Measurements from ENCODE around the gene KIF27. TPM values are rescaled to one million over a fixed set of nuclear protein-coding genes. Genes with fewer than 3 reads are reported as not detected.
A peak's percentile ranks its signal among the peaks of the same experiment; 100 is the strongest.
"Not testable (repeated sequence)": the region's sequence is repeated elsewhere in the genome, so short reads cannot be mapped to it uniquely, and the experiment has no call there.

Gene KIF27
- total and polyA plus RNA-seq, 2 donors (not counting 1 experiment from before 2014, with no cell fraction given): 1.00 to 4.8 TPM

DNA sequence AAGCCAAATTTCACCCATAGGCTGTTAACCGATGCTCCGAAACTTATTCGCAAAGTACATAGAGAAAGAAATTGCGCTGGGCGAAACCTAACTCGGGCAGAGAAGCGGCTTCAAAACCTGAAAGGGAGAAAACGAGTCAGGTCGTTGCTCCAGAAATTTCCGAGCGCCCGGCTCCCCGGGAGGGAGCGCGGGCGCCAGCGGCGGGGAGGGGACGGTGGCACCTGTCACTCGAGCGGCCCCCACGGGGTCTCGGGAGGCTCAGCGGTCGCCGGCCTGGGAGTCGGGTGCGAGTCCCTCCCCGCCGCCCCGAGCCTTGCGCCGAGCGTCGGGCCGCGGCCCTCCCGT, 104.2 kb downstream of the KIF27 start:
- not testable (repeated sequence) for H3K4me1 ChIP-seq (ENCODE audit: control insufficient read depth, extremely low read depth, insufficient read depth, low read length); H4K20me1 ChIP-seq (ENCODE audit: control insufficient read depth, extremely low read depth, insufficient read depth, low read length); H3K79me2 ChIP-seq (ENCODE audit: control insufficient read depth, insufficient read depth, low read length); DNase-seq (ENCODE audit: low read depth in 2 of 2); H3K27ac ChIP-seq (ENCODE audit: insufficient read depth, low read length); H3K27me3 ChIP-seq (ENCODE audit: control insufficient read depth, insufficient read depth, low read length); H3K9me3 ChIP-seq (ENCODE audit: control insufficient read depth, insufficient read depth, low read depth, low read length); H3K36me3 ChIP-seq (ENCODE audit: control insufficient read depth, insufficient read depth, low read length)
- peak overlapping the region; percentile 23 for H2AFZ ChIP-seq (ENCODE audit: low read length)
- H3K4me2 ChIP-seq (ENCODE audit: extremely low read depth, insufficient read depth, low read length): peak overlapping the region; percentile 75
- H3K9ac ChIP-seq (ENCODE audit: insufficient read depth, low read length): peak overlapping the region; percentile 50
- peak overlapping the region; percentile 48 to 63 (median 58) for H3K4me3 ChIP-seq (replicated peaks in 1 of 4; ENCODE audit: control extremely low read depth in 1 of 4, insufficient read depth in 1 of 4, low read depth in 3 of 4, low read length in 4 of 4)

DNA sequence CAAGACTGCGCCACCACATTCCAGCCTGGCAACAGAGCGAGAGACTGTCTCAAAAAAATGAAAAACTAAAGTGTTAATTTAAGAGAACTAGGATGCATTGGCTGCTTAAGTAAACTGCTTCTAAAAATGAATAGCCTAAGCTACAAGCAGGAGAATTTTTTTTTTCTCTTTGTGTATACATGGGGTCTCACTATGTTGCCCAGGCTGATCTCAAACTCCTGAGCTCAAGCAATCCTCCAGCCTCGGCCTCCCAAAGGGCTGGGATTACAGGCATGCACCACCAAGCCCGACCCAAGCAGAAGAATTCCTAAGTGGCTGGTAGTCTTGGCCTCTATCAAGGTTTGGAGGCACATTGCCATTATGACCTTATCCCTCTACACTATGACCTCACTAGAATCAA, 106.1 kb downstream of the KIF27 start:
- H3K4me3 ChIP-seq (replicated peaks in 1 of 4; ENCODE audit: control extremely low read depth in 1 of 4, insufficient read depth in 1 of 4, low read depth in 3 of 4, low read length in 4 of 4); H3K79me2 ChIP-seq (ENCODE audit: control insufficient read depth, insufficient read depth, low read length); H3K36me3 ChIP-seq (ENCODE audit: control insufficient read depth, insufficient read depth, low read length); H2AFZ ChIP-seq (ENCODE audit: low read length); H3K9ac ChIP-seq (ENCODE audit: insufficient read depth, low read length); H3K4me1 ChIP-seq (ENCODE audit: control insufficient read depth, extremely low read depth, insufficient read depth, low read length); H3K4me2 ChIP-seq (ENCODE audit: extremely low read depth, insufficient read depth, low read length); H3K27me3 ChIP-seq (ENCODE audit: control insufficient read depth, insufficient read depth, low read length); H3K27ac ChIP-seq (ENCODE audit: insufficient read depth, low read length); H4K20me1 ChIP-seq (ENCODE audit: control insufficient read depth, extremely low read depth, insufficient read depth, low read length); DNase-seq (ENCODE audit: low read depth in 2 of 2); H3K9me3 ChIP-seq (ENCODE audit: control insufficient read depth, insufficient read depth, low read depth, low read length): not testable (repeated sequence)

DNA sequence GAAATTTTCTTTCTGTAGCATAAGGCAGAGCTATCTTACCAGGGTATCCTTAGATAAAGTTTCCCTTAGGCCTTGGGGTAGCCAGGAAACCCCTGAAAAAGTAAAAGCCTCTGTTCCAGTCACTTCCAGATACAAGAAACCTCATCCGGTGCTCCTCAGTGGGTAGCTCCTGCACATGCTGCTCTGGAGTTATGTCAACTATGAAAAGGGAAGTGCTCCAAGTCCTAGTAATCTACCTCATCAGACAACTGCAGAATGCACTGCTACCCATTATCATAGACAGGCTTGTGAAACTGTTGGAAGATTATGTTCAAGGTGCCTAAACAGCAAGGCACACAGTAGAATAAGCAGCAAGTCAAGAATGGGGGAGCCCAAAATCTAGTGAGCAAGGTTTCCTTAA, 112.0 kb downstream of the KIF27 start:
- not testable (repeated sequence) for H3K4me3 ChIP-seq (replicated peaks in 1 of 4; ENCODE audit: control extremely low read depth in 1 of 4, insufficient read depth in 1 of 4, low read depth in 3 of 4, low read length in 4 of 4); H3K9me3 ChIP-seq (ENCODE audit: control insufficient read depth, insufficient read depth, low read depth, low read length); H3K27ac ChIP-seq (ENCODE audit: insufficient read depth, low read length); H3K4me1 ChIP-seq (ENCODE audit: control insufficient read depth, extremely low read depth, insufficient read depth, low read length); DNase-seq (ENCODE audit: low read depth in 2 of 2); H3K36me3 ChIP-seq (ENCODE audit: control insufficient read depth, insufficient read depth, low read length); H2AFZ ChIP-seq (ENCODE audit: low read length); H4K20me1 ChIP-seq (ENCODE audit: control insufficient read depth, extremely low read depth, insufficient read depth, low read length); H3K27me3 ChIP-seq (ENCODE audit: control insufficient read depth, insufficient read depth, low read length); H3K9ac ChIP-seq (ENCODE audit: insufficient read depth, low read length); H3K4me2 ChIP-seq (ENCODE audit: extremely low read depth, insufficient read depth, low read length); H3K79me2 ChIP-seq (ENCODE audit: control insufficient read depth, insufficient read depth, low read length)

DNA sequence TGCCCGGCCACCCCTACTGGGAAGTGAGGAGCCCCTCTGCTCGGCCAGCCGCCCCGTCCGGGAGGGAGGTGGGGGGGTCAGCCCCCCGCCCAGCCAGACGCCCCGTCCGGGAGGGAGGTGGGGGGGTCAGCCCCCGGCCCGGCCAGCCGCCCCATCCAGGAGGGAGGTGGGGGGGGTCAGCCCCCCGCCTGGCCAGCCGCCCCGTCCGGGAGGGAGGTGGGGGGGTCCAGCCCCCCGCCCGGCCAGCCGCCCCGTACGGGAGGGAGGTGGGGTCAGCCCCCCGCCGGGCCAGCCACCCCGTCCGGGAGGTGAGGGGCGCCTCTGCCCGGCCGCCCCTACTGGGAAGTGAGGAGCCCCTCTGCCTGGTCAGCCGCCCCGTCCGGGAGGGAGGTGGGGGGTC, 116.8 kb downstream of the KIF27 start:
- H3K9me3 ChIP-seq (ENCODE audit: control insufficient read depth, insufficient read depth, low read depth, low read length); DNase-seq (ENCODE audit: low read depth in 2 of 2); H3K79me2 ChIP-seq (ENCODE audit: control insufficient read depth, insufficient read depth, low read length); H3K27ac ChIP-seq (ENCODE audit: insufficient read depth, low read length); H3K4me1 ChIP-seq (ENCODE audit: control insufficient read depth, extremely low read depth, insufficient read depth, low read length); H3K9ac ChIP-seq (ENCODE audit: insufficient read depth, low read length); H3K27me3 ChIP-seq (ENCODE audit: control insufficient read depth, insufficient read depth, low read length); H4K20me1 ChIP-seq (ENCODE audit: control insufficient read depth, extremely low read depth, insufficient read depth, low read length); H3K4me2 ChIP-seq (ENCODE audit: extremely low read depth, insufficient read depth, low read length); H2AFZ ChIP-seq (ENCODE audit: low read length); H3K4me3 ChIP-seq (replicated peaks in 1 of 4; ENCODE audit: control extremely low read depth in 1 of 4, insufficient read depth in 1 of 4, low read depth in 3 of 4, low read length in 4 of 4); H3K36me3 ChIP-seq (ENCODE audit: control insufficient read depth, insufficient read depth, low read length): not testable (repeated sequence)

DNA sequence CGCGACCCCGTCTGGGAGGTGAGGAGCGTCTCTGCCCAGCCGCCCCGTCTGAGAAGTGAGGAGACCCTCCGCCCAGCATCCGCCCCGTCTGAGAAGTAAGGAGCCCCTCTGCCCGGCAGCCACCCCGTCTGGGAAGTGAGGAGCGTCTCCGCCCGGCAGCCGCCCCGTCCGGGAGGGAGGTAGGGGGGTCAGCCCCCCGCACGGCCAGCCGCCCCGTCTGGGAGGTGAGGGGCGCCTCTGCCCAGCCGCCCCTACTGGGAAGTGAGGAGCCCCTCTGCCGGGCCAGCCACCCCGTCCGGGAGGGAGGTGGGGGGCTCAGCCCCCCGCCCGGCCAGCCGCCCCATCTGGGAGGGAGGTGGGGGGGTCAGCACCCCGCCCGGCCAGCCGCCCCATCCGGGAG, 117.3 kb downstream of the KIF27 start:
- H3K4me2 ChIP-seq (ENCODE audit: extremely low read depth, insufficient read depth, low read length); H3K27me3 ChIP-seq (ENCODE audit: control insufficient read depth, insufficient read depth, low read length); H2AFZ ChIP-seq (ENCODE audit: low read length); H3K9me3 ChIP-seq (ENCODE audit: control insufficient read depth, insufficient read depth, low read depth, low read length); H3K27ac ChIP-seq (ENCODE audit: insufficient read depth, low read length); H3K9ac ChIP-seq (ENCODE audit: insufficient read depth, low read length); H4K20me1 ChIP-seq (ENCODE audit: control insufficient read depth, extremely low read depth, insufficient read depth, low read length); DNase-seq (ENCODE audit: low read depth in 2 of 2); H3K79me2 ChIP-seq (ENCODE audit: control insufficient read depth, insufficient read depth, low read length); H3K36me3 ChIP-seq (ENCODE audit: control insufficient read depth, insufficient read depth, low read length); H3K4me1 ChIP-seq (ENCODE audit: control insufficient read depth, extremely low read depth, insufficient read depth, low read length); H3K4me3 ChIP-seq (replicated peaks in 1 of 4; ENCODE audit: control extremely low read depth in 1 of 4, insufficient read depth in 1 of 4, low read depth in 3 of 4, low read length in 4 of 4): not testable (repeated sequence)
